HG03565 (cell line): ENCODE results near the gene SPRED2.
"Not testable (repeated sequence)": the region's sequence is repeated elsewhere in the genome, so short reads cannot be mapped to it uniquely, and the experiment has no call there.

Source experiments
- ATAC-seq: cut with Tn5 transposase; IDR thresholded peaks from one replicate; pipeline ENCODE4 v1.9.1; 2021; ENCODE audit warnings: mild to moderate bottlenecking, moderate library complexity; ENCODE audit not compliant: unreplicated experiment

The SPRED2 gene

DNA sequence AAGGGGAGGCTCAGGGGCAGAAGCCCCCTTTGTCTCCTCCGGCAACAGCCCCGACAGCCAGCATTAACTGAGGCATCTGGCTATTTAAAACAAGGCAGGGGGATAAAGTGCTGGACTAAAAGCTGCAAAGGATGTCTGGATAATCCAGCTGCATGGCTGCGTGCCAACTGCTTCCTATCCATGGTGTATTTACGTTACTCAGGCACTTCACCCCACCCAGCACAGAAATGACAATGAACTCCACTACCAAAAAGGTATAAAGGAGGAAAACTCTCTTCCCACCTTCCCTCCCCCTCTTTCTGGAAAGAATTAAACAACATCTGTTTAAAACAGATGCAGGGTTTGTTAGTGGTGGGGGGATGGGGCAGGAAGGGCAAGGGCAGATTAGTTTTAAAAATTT is 82.5 kb downstream of the SPRED2 start:
- ATAC-seq = no peak

DNA sequence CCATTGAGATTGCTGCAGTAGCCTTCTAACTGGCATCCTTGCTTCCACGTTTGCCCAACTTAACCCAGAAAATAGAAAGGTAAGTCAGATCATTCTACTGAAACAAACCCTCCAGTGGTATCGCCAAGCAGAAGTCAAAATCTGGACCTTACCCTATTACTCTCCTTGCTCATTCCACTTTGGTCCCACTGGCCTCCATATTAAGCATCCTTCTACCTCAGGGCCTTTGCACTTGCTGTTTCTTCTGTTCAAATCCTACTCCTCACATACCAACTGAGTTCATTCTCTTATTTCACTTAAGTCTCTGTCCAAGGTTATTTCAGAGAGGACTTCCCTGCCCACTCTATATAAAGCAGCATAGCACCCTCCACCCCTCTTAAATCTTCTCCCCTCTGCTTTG is 84.5 kb downstream of the SPRED2 start:
- ATAC-seq = no peak

DNA sequence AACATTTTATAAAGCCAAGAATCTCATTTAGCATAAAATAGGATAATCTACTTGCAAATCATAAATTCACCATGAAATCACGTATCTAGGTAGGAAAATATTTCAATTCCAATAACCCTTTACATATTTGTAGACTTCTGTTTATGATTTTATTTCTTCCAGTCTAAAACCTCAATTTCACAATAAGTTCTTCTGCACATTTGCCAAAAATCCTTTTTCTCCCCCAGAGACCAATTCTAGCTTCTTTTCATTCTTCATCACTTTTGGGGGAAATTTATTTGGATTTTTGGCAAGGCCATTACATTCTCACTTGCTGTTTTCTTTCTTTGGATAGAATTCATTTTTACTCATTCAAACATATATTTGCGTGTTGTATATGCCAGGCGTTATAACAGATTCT is 86.8 kb downstream of the SPRED2 start:
- ATAC-seq = no peak

DNA sequence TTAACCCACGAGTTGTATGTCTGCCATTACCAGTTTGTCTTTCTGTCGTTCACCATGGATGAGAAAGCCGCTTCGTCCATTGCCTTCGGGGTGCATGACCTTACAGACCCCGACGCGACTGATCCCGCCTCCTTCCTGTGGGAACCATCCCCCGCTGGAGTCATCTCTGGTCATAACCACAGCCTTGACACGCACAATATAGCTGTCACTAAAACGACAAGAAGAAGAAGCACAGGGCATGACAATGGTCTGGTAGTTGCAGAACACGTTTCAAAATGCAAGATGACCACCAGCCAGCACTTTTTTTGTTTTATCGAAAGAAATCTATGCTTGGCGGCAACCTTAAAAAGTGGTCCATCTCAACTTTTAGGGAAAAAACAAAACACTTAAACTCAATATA is 87.7 kb downstream of the SPRED2 start:
- ATAC-seq = no peak

DNA sequence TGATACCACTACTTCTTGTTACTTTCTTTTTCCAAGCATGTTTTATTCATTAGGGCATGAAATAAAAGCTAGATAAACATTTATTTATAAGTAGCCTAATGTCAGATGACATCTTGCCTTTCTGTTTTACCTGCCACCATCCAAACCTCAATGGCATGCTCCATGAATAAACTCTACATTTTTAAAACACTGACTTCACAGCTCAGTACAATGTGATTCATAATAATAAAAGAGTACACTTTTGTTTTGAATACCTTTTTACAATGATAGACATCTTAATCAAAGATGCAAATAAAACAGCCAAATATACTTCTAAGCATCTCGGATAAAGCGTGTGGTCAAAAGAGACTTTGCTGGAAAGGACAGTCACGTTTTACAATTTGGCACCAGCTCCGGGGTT is 88.2 kb downstream of the SPRED2 start:
- no peak for ATAC-seq

DNA sequence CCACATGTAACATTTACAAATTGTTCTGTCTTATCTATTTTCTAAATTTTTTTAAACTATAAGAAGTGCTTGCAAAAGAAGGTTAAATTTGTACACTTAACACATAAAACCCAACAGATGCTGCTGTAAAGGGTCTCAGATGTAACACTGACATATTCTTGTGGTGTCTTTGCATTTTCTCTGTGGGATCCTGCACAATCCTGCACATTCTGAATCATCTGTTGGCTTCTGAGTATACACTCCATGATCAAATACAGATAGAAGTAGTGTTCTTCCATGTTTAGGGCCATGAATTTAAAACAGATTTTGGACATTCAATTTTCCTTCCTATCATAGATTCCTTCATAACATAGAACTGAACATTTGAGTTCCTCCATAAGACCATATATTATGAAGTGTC is 89.0 kb downstream of the SPRED2 start:
- no peak for ATAC-seq

DNA sequence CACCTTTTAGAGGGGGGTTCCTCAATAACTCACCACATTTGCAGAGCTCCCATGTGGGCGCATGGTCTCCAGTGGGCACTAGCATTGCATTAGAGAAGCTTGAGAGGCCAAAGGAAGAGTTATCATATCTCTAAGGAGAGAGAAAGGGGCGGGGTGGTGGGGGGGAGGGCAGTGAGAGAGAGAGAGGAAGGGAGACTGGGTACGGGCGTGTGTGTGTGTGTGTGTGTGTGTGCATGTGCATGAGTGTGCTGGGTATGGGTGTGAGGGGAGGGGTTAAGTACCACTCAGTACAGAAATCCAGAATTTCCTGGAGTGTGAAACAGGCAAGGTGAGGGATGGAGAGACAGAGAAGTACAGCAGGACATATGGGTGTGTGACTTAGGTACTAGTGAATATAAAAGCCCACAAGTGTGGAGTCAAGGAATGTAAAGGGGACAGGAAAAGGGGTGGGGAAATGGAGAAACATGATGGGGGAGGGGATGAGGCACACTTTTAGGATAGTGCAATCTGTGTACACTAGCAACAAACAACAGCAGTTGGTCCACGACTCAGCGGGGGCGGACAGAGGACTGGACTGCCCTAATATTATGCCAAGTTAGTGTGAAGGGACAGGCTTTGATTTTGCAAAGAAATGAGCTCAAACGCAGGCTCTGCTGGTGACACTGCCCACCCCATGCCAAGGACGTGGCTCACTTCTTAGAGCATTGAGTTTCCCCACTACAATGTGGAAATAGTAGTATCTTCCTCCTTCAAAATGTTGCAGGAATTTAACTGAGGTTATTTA is 91.3 kb downstream of the SPRED2 start:
- ATAC-seq = no peak

DNA sequence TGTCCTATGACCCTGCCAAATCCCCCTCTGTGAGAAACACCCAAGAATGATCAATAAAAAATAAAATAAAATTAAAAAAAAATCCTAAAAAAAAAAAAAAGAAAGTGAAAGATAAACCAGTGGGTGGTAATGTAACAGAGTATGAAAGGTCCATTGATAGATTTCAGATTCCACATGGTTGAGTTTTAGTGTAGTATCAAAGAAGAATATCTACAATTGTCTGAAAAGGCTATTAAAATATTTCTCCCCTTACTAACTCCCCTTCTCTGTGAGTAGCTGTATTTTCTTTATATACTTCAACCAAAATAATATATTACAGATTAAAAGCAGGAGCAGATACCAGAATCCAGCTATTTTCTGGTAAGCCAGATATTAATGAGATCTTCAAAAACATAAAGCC is 92.8 kb downstream of the SPRED2 start:
- ATAC-seq = no peak

DNA sequence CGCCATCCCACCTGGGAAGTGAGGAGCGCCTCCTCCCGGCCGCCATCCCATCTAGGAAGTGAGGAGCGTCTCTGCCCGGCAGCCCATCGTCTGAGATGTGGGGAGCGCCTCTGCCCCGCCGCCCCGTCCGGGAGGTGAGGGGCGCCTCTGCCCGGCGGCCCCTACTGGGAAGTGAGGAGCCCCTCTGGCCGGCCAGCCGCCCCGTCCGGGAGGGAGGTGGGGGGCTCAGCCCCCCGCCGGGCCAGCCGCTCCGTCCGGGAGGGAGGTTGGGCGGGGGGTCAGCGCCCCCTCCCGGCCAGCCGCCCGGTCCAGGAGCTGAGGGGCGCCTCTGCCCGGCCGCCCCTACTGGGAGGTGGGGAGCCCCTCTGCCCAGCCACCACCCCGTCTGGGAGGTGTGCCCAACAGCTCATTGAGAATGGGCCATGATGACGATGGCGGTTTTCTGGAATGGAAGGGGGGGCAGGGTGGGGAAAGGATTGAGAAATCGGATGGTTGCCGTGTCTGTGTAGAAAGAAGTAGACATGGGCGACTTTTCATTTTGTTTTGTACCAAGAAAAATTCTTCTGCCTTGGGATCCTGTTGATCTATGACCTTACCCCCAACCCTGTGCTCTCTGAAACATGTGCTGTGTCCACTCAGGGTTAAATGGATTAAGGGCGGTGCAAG is 93.4 kb downstream of the SPRED2 start:
- ATAC-seq = not testable (repeated sequence)

DNA sequence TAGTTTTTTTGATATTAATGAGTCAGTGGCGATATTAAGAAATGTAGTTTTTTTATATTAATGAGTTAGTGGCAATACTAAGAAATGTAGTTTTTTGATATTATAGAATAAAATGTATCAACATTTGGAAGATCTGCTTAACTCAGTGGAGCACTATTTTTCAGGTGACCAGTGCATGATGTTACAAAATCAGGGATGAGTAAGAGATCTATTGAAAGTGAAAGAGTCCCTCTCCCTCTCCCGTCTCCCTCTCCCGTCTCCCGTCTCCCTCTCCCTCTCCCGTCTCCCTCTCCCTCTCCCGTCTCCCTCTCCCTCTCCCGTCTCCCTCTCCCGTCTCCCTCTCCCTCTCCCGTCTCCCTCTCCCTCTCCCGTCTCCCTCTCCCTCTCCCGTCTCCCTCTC is 94.5 kb downstream of the SPRED2 start:
- not testable (repeated sequence) for ATAC-seq

DNA sequence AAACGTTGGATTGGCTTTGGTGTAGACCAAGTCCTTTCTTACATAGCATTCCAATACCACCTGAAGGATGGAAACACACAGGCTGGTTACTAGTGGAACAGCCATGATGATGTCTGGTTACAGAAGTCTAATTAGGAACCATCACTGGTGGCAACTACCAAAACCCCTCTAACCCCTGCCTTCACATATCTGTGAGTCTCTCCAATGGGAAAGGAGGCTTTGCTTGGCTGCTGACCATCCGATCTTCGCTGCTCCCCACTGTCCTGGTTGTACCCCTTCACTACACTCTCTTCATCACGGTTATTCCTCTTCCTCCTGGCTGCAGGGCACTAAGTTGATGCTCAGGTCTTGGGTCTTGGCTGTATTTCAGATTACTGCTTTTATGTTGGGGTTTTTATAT is 97.7 kb downstream of the SPRED2 start:
- no peak for ATAC-seq

DNA sequence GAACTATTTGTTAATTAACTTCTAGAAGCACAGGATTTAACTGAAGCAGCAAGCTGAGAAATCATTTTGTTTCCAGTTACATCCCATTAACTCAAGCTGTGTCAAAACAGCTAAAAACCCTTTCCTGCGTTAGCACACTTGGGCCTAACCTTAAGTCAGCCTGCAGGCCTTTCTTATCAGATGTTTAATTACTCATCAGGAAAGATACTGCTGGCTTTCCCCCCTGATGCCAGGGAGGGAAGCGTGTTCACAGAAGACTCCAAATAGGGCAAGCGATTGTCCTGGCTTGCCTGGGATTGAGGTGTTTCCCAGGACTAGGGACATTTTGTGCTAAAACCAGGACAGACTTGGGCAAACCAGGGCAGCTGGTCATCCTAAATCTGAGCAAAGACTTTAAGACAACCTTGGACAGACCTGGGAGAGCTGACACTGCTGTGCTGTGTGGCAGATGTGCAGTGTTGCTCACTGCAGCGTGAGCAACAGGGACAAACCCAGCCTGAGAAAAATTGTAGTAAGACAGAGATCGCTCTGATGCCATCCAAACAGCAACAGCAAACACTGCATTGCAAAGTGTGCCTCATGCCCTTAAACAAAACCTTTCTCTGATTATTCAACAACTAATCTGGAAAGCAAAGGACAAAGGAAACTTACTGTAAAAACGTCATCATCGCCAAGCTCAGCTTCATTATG is 100.9 kb downstream of the SPRED2 start:
- no peak for ATAC-seq

DNA sequence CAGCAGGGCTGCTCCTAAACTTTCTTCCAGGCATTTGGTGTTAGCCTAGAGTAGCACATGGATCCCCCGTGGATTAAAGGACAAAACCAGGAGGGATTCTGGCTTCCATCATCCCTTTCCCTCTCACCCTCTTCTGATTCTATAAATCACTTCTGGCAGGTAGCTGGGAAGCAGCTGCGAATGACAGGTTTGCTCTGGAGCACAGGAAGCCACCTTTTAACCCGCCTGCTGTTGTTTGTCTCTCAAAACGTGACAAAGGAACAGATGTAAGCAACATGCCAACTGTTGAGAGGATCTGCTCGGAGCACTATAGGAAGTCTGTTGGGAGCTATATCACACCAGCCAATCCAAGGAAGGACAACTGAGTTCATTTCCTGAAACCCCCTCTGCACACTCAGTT is 102.9 kb downstream of the SPRED2 start:
- ATAC-seq = no peak

DNA sequence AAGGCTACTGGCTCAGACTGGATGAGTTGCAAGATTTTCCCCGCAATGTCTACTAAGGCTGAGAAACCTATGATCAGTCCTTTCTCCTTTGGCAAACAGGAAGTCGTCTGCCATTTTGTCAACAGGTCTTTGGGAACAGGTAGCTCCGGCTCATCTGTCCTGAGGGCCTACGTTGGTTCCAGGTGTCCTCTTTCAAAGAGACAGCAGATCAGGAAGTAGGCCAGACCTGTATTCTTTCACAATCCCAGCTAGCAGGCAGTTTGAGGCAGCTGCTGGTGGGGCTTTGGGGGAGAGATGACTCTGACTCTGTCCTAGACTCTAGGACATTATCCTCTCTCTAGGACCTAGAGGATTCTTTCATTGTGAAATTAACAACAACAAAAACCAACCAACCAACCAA is 106.1 kb downstream of the SPRED2 start:
- no peak for ATAC-seq

DNA sequence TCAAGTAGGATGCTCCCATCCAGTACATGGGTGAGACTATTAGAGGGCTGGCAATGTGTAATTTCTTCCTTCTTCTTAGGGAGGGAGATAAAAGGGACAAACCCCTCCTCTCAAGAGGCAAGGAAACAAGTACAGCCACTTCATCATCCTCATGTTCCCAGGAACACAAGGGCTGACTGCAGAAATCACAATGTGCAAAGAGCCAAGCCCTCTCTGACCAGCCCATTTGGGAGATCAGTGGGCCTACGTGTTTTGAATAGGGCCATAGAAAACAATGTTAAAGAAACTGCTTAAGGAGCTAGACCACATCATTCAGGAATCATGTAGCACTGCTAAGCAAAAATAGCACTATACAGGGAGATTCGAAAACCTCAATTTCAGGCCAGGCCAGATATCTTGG is 107.3 kb downstream of the SPRED2 start:
- no peak for ATAC-seq

DNA sequence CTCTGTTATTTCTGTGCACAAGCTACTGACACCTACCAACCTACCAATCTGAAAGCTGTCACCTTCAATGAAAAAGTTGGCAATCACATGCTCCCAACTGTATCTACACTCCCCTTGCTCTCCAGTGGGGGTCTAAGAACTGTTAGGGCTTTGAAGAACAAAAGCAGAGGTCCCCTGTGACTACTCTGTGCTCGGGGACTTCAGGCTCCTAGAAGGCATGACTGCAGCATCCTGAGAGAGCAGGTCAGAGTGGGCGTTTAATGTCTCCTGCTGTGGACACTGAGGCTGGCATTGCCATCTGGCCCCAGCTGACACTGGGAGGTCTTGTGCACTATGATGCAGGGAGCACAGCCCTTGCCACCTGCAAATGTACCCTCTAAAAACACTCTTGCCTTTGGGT is 111.5 kb downstream of the SPRED2 start:
- ATAC-seq = no peak

DNA sequence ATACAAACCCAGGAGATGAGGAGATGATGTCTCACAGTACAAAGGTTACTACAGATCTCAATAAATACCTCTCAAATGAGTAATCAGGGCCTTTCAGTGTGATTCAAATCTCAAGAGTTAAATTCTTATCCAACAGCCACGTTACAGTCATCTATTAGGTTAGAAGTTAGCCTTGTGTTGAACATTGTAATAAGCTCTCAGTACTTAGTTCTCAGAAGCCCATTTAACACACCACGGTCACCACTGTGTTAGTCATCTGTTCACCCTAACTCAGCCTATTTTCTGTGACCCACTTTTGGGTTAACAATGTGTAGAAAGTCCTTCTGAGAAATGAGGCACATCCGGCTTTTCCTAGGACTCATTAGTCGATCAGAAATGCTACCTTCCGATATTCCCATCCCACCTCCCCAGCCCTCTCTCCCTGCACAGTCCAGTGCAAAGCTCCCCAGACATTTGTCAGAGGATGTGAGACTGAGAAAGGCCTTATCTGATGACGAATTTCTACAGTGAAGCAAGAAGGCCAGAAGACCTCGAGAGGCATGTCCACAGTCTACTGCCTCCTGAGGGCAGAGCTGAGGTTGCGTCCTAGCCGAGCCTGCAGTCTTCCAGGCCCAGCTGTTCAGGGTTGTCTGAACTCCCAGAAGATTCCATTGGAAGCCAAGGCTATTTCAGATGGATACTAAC is 112.2 kb downstream of the SPRED2 start:
- ATAC-seq = peak; percentile 50

DNA sequence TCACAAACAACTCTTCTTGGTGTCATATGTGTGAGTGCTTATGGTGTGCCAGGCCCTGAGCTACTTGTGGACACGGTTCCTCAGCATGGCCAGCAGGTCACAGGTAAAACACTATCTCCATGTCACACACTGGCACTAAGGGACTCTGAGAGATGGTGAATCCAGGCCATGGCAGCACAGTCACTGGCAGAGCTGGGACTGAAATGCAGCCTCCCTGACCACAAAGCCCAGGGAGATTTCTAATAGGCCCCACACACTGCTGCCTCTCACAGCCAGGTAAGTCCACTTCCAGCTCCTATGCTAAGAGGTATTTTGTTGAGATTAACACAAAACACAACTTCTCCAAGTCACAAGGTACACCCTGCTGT is 112.7 kb downstream of the SPRED2 start:
- no peak for ATAC-seq

DNA sequence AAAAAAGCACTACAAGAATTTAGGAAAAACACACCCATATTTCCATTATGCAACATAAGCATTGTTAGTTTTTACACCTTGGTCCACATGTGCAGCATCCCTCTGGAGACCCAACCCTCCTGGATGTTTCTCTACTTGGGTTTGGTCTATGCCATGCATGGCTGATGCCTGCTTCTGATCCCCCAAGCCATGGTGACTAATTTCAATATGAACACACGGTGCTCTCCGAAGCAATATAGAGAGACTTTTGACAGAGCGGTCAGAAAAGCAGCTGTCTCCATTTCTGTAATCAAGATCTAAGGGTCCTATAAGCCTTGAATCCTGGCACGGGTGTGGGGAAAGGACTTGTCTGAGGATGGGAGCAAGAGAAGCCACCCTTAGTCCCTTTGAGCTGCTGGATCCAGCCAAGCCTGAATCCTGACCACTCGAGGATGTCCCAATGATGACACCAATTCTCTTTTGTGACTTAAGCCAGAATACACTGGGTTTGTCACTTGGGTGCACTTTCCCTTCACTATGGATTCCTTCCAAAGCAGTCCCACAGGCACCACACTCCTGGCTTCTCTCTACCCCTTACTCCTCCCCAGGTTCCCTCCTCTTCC is 113.2 kb downstream of the SPRED2 start:
- ATAC-seq = no peak

DNA sequence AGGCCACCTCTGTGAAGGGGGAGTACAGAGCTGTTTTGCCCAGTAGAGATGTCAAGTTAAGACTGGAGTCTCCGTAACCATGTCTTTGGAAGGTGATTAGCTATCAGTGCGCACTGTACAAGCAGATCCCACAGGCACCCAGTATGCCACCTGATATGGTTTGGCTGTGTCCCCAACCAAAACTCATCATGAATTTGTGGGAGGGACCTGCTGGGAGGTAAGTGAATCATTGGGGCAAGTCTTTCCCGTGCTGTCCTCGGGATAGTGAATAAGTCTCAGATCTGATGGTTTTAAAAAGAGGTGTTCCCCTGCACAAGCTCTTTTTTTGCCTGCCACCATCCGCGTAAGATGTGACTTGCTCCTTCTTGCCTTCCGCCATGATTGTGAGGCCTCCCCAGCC is 114.6 kb downstream of the SPRED2 start:
- no peak for ATAC-seq

DNA sequence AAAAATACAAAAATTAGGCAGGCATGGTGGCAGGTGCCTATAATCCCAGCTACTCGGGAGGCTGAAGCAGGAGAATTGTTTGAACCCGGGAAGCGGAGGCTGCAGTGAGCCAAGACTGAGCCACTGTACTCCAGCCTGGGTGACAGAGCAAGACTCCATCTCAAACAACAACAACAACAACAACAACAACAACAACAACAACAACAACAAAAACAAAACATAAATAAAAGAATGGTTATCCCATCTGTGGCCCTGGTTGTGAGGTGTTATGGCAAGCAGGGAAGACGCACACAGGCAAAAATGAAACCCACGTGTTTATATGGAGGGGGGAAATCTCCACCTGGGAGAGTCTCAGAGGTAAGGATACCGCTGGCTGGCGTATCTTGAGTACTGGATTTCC is 115.0 kb downstream of the SPRED2 start:
- ATAC-seq = not testable (repeated sequence)
